ENCODE results near the gene UVRAG.

Gene UVRAG

GRCh38 chr11:75810637-75811390, 4.2 kb upstream of the UVRAG start:
- TF ChIP-seq EZH2phosphoT487 (conservative IDR thresholded peaks at IDR 0.05; ENCODE audit: low read length) (no peak), CTCF (IDR thresholded peaks at IDR 0.05; ENCODE audit: insufficient read depth, low read length, poor library complexity, severe bottlenecking) (no peak)
- Histone ChIP-seq H3K4me3 (ENCODE audit: insufficient read depth, low read length, poor library complexity, severe bottlenecking) (no peak overlapping the region), H2AFZ (ENCODE audit: low read depth, low read length, severe bottlenecking) (no peak overlapping the region), H3F3A (ENCODE audit: insufficient read depth) (0 out of 2 replicates have a peak, but pooled peaks cover 2% of the 10 kb centered on the region), H3K27me3 (ENCODE audit: low read length) (no peaks in the 10 kb centered on the region), H3K27ac (ENCODE audit: low read depth, low read length) (no peak overlapping the region), H3K36me3 (ENCODE audit: low read length) (no peaks in the 10 kb centered on the region), H3K4me2 (ENCODE audit: low read depth, low read length, poor library complexity, severe bottlenecking) (no peak overlapping the region), H4K20me1 (ENCODE audit: low read depth, low read length) (no peaks in the 10 kb centered on the region), H3K9me2 (replicated peaks; ENCODE audit: insufficient read depth, low read length) (no peaks in the 10 kb centered on the region), H3K79me2 (ENCODE audit: insufficient read depth, low read length) (peaks cover 6% of the 10 kb centered on the region), H3K9me3 (ENCODE audit: insufficient read depth, low read length) (no peaks in the 10 kb centered on the region), H3K9ac (ENCODE audit: low read length) (no peak overlapping the region)

- Histone ChIP-seq H3K9ac (ENCODE audit: low read length) (no peak overlapping the region), H3K36me3 (ENCODE audit: low read length) (no peaks in the 10 kb centered on the region), H3K4me3 (ENCODE audit: insufficient read depth, low read length, poor library complexity, severe bottlenecking) (no peak overlapping the region), H2AFZ (ENCODE audit: low read depth, low read length, severe bottlenecking) (no peak overlapping the region), H3K27ac (ENCODE audit: low read depth, low read length) (no peak overlapping the region), H3K4me2 (ENCODE audit: low read depth, low read length, poor library complexity, severe bottlenecking) (no peak overlapping the region), H3F3A (ENCODE audit: insufficient read depth) (0 out of 2 replicates have a peak, but pooled peaks cover 4% of the 10 kb centered on the region), H3K9me3 (ENCODE audit: insufficient read depth, low read length) (no peaks in the 10 kb centered on the region), H3K79me2 (ENCODE audit: insufficient read depth, low read length) (peaks cover 13% of the 10 kb centered on the region), H3K27me3 (ENCODE audit: low read length) (no peaks in the 10 kb centered on the region), H3K9me2 (replicated peaks; ENCODE audit: insufficient read depth, low read length) (no peaks in the 10 kb centered on the region), H4K20me1 (ENCODE audit: low read depth, low read length) (no peaks in the 10 kb centered on the region)
- TF ChIP-seq CTCF (IDR thresholded peaks at IDR 0.05; ENCODE audit: insufficient read depth, low read length, poor library complexity, severe bottlenecking) (no peak), EZH2phosphoT487 (conservative IDR thresholded peaks at IDR 0.05; ENCODE audit: low read length) (no peak)
These were observed 3.5 kb upstream of the UVRAG start for GRCh38 chr11:75811485-75811884.

- no peaks in the 10 kb centered on the region for H3K27me3 ChIP-seq (ENCODE audit: low read length)
- TF ChIP-seq EZH2phosphoT487 (conservative IDR thresholded peaks at IDR 0.05; ENCODE audit: low read length) (no peak), CTCF (IDR thresholded peaks at IDR 0.05; ENCODE audit: insufficient read depth, low read length, poor library complexity, severe bottlenecking) (no peak)
- H3F3A ChIP-seq (ENCODE audit: insufficient read depth), result 0 out of 2 replicates have a peak, but pooled peaks cover 4% of the 10 kb centered on the region
- H2AFZ ChIP-seq (ENCODE audit: low read depth, low read length, severe bottlenecking), result no peak overlapping the region
- H3K9me2 ChIP-seq (replicated peaks; ENCODE audit: insufficient read depth, low read length), result no peaks in the 10 kb centered on the region
- H4K20me1 ChIP-seq (ENCODE audit: low read depth, low read length), result no peaks in the 10 kb centered on the region
- peaks cover 24% of the 10 kb centered on the region for H3K79me2 ChIP-seq (ENCODE audit: insufficient read depth, low read length)
- H3K9ac ChIP-seq (ENCODE audit: low read length), result no peak overlapping the region
- H3K36me3 ChIP-seq (ENCODE audit: low read length), result no peaks in the 10 kb centered on the region
- no peaks in the 10 kb centered on the region for H3K9me3 ChIP-seq (ENCODE audit: insufficient read depth, low read length)
- H3K27ac ChIP-seq (ENCODE audit: low read depth, low read length), result no peak overlapping the region
- no peak overlapping the region for H3K4me2 ChIP-seq (ENCODE audit: low read depth, low read length, poor library complexity, severe bottlenecking)
- no peak overlapping the region for H3K4me3 ChIP-seq (ENCODE audit: insufficient read depth, low read length, poor library complexity, severe bottlenecking)
These were observed 2.4 kb upstream of the UVRAG start for GRCh38 chr11:75812542-75813040.
